Measurements from ENCODE around the gene SLCO3A1.

SLCO3A1 gene

DNA sequence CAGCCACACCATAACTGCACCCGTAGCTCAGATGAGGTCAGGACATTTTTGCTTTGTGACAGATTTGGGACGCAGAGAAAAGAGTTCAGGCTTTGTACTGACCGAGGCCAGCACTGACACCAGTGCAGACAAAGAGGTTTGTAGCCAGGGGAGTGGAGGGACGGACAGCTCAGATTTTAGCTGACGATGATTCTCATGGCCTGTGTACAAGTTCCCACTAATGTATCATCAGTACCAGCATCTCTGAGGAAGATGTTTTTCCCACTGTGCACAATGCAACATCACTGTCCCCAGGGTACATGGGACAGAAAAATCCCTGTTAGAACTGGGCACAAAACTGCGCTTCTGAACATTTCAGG lies 112.7 kb downstream of the SLCO3A1 start:
- DNase-seq (ENCODE audit: low spot score) = no peak

DNA sequence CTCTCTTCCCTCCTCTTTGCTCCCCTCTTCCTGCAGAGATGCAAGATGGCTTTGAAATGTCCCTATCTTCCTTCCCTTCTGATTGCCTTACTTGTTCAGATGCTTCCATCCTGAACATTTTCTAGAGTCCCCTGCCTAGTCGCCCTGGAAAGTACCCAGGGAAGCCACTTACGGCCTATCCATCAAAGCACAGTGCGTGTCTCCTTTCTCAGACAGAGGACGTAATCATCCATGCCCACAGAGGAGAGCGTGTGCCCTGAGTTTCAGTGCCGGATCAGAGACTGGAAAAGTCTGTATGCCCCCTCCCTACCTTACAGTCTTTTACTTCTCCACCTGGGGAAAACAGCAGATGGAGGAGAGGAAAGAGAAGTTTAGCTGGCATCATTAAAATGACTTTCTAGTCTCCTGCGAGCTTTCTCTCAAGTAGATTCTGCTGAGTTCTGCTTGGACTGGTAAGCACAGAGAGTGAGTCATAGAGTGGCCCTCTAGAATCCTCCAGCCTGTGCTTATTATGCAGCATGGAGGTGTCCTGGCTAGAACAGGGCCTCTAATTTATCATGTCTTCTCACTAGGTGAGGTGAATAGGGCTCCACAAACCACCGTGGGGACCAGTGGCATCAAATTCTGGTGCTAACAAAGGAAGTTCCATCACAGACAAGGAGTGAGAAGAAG lies 114.6 kb downstream of the SLCO3A1 start:
- no peak for DNase-seq (ENCODE audit: low spot score)

GRCh38 chr15:91968610-91969009 lies 115.1 kb downstream of the SLCO3A1 start:
- no peak for DNase-seq (ENCODE audit: low spot score)

DNA sequence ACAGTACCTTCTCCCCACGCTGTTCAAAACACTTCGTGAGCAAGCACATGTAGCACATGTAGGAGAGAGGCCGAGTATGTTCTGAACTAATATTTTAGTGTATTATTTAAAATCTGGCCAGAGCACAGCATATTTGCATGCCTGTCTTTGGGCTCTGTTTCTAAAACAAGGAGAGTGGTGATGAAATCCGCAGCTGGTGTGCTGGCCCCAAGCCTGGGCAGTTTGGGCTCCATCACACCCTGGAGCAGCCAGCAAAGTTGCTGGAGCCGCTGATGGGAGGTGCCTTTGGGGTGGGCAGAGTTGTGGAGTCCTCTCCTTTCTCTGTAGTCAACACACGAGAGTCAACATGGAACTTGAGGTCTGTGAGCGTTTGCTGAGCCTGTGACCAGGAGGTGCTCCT lies 116.6 kb downstream of the SLCO3A1 start:
- DNase-seq (ENCODE audit: low spot score) = no peak

- DNase-seq (ENCODE audit: low spot score) = no peak
Observed at GRCh38 chr15:91973481-91973880, 120.0 kb downstream of the SLCO3A1 start.

DNA sequence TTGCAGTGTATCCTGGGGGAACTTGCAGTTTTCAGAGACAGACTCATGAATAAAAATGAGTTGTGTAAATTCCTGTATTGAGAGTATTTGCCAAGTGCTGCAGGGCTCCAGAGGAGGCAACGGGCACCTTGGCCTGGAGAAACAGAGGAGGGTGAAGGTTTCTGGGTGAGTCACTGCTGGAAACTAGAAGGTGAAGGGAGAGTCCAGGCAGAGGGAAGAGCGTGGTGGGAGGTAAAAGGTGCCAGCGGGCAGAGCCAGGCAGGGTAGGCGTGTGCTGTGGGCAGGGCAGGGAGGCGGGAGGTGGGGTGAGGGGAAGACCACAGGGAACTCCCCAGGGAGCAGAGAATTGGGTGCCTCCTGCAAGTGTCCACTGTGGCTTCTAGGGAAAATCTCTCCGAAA lies 120.8 kb downstream of the SLCO3A1 start:
- DNase-seq (ENCODE audit: low spot score) = no peak

- DNase-seq (ENCODE audit: low spot score) = no peak
Observed at GRCh38 chr15:91975241-91975978, 121.9 kb downstream of the SLCO3A1 start.

- no peak for DNase-seq (ENCODE audit: low spot score)
Observed at GRCh38 chr15:91976966-91977365, 123.5 kb downstream of the SLCO3A1 start.

GRCh38 chr15:91980502-91981267 lies 127.2 kb downstream of the SLCO3A1 start:
- DNase-seq (ENCODE audit: low spot score) = no peak

- no peak for DNase-seq (ENCODE audit: low spot score)
Observed at GRCh38 chr15:91981821-91982800, 128.6 kb downstream of the SLCO3A1 start.

GRCh38 chr15:91983729-91984340 lies 130.3 kb downstream of the SLCO3A1 start:
- DNase-seq (ENCODE audit: low spot score) = no peak

DNA sequence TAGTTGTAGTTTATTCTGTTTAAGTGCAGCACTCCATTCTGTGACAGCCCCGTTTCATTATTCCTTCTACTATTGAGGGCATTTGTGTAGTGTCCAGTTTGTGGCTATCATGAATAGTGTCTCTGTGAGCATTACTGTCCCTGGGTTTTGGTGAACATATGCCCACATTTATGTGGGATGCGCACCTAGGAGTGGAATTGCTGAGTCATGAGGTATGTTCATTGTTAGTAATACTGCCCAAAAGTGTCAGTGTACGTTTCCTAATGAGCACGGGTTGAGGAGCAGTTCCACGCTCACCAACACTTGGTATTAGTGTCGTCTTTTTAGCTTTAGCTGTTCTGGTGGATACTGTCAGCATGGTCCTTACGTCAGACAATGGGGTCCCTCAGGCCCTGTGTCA lies 131.8 kb downstream of the SLCO3A1 start:
- DNase-seq (ENCODE audit: low spot score) = no peak

- no peak for DNase-seq (ENCODE audit: low spot score)
Observed at GRCh38 chr15:91988071-91988470, 134.6 kb downstream of the SLCO3A1 start.

- DNase-seq (ENCODE audit: low spot score) = no peak
Observed at GRCh38 chr15:91988655-91989054, 135.1 kb downstream of the SLCO3A1 start.

DNA sequence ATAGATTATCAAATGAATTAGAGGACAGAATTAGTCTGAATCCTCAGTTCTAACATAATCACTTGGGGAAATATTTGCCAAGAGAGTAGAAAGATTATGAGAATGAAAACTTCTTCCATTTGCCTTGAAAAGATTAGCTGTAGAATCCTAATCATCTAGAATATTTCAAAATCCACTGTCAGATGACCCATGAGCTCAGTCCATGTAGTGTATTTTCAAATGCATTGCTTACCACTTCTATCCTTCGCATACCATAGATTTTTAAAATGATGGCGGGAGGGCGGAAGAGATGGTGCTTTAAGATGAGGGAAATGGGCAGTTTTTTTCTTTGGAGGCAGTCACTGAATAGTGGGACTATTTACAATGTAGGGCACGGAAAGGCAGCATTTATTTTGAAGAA lies 136.3 kb downstream of the SLCO3A1 start:
- DNase-seq (ENCODE audit: low spot score) = no peak

- no peak for DNase-seq (ENCODE audit: low spot score)
Observed at GRCh38 chr15:91992945-91993344, 139.4 kb downstream of the SLCO3A1 start.

DNA sequence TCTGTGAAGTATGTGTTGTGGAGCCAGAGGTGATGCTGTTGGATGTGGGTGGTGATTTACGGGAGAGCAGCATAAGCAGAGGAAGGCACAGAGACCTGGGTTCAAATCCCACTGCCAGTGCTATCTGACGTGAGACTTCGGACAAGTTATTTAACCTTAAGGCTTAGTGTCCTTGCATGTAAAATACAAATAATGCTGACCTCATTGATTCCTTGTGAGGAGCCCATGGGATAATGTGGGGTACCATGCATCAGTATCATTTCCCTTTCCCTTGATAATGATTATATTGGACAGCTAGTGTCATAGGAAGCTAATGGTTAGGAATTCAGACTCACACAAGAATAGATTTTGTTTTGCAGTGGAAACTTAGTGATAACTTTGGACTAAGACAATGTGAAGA lies 141.6 kb downstream of the SLCO3A1 start:
- DNase-seq (ENCODE audit: low spot score) = no peak

DNA sequence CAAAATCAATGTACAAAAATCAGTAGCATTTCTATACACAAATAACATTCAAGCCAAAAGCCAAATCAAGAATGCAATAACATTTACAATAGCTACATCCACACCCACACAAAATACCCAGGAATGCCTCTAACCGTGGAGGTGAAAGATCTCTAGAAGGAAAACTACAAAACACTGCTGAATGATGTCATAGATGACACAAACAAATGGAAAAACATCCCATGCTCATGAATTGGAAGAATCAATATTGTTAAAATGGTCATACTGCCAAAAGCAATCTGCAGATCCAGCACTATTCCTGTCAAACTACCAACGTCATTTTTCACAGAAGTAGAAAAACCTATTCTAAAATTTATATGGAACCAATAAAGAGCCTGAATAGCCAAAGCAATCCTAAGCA lies 143.7 kb downstream of the SLCO3A1 start:
- DNase-seq (ENCODE audit: low spot score) = no peak

DNA sequence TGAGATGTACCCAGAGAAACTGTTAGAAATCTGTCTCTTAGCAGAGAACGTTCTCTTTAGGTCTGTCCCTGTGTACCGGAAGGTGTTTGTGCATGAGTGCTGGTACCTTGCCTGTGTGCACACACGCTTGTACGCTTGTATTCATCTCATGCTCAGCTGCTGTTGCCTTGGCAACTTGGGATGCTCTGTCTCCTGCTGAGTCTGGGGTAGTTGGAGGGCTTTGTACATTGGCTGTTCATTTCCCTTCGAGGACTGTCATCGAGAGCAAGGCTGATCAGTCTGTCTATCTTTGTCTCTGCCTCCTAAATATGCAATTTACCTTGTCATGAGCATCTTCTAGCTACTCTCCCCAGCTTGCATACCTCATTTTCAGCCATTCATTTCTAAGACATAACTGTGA lies 147.2 kb downstream of the SLCO3A1 start:
- DNase-seq (ENCODE audit: low spot score) = no peak

DNA sequence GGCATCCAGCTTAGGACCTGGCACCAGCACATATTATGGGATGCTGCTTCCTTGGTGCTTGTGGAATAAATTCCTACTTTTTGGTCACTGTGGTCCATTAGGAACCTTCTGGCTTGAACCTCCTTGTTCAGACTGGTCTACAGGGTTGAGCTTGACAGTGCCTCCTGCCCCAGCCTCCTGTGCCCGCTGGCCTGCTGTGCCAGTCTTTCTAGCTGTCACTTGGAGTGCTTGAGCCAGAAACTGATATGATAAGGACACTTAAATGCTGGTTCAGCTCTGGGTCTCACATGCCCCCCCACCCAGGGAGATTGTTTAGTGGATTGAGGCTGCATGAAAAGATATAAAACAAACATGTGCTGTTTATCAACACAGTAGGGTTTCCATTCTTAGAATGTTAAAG lies 147.8 kb downstream of the SLCO3A1 start:
- no peak for DNase-seq (ENCODE audit: low spot score)

- no peak for DNase-seq (ENCODE audit: low spot score)
Observed at GRCh38 chr15:92002666-92003065, 149.2 kb downstream of the SLCO3A1 start.

Data from germinal center (tissue), 1 donor.